ENCODE measurements around the gene IVD.

- TF ChIP-seq POLR2A (IDR thresholded peaks at IDR 0.05) (no peak), CTCF (IDR thresholded peaks at IDR 0.05 in 8 of 11, conservative IDR thresholded peaks at IDR 0.05 in 3 of 11) (no peak)
Measured at GRCh38 chr15:40369474-40369869, 36.1 kb upstream of the IVD start.

Data from spleen (tissue), 7 donors.